Body of pancreas (tissue), 4 donors: ENCODE results near the gene BEST3.

Experiments
- CTCF ChIP-seq, 7 experiments: fragments of 450-650 bp in 4 of 7; fragments of 200-600 bp in 3 of 7; sonication (generic) in 3 of 7; IDR thresholded peaks; one replicate each; pipeline ENCODE4 v1.5.1; 2016 to 2019; ENCODE audit warnings: antibody characterized with exemption in 7 of 7
- POLR2A ChIP-seq, 3 donors: fragments of 450-650 bp; IDR thresholded peaks; one replicate each; pipeline ENCODE4 v1.6.1; 2016; ENCODE audit warnings: antibody characterized with exemption in 3 of 3, mild to moderate bottlenecking in 2 of 3

- TF ChIP-seq CTCF (IDR thresholded peaks at IDR 0.05) (no peak), POLR2A (IDR thresholded peaks at IDR 0.05) (no peak)
Measured at GRCh38 chr12:69704357-69704756, 5.3 kb upstream of the BEST3 start.
